Rectal smooth muscle tissue (tissue), 1 donor: ENCODE data around the gene ARHGAP22.

ENCODE experiments used
- H3K27ac ChIP-seq: one replicate; pipeline ENCODE4 v1.7.0; 2013; ENCODE audit warnings: low read depth, low read length, inconsistent platforms
- H3K27me3 ChIP-seq: one replicate; pipeline ENCODE4 v1.7.0; 2013; ENCODE audit warnings: low read length; ENCODE audit not compliant: control insufficient read depth, insufficient read depth
- H3K36me3 ChIP-seq: one replicate; pipeline ENCODE4 v1.7.0; 2013; ENCODE audit warnings: low read length; ENCODE audit not compliant: control insufficient read depth, insufficient read depth
- H3K4me1 ChIP-seq: one replicate; pipeline ENCODE4 v1.7.0; 2013; ENCODE audit warnings: low read length; ENCODE audit not compliant: control insufficient read depth, insufficient read depth
- H3K4me3 ChIP-seq: one replicate; pipeline ENCODE4 v1.7.0; 2013; ENCODE audit warnings: low read length
- H3K9ac ChIP-seq: one replicate; pipeline ENCODE4 v1.7.0; 2013; ENCODE audit warnings: low read length

The ARHGAP22 gene

GRCh38 chr10:48472501-48473069 lies 132.3 kb downstream of the ARHGAP22 start:
- Histone ChIP-seq H3K4me1 (no peaks in the 10 kb centered on the region), H3K27me3 (peaks cover 3% of the 10 kb centered on the region), H3K36me3 (no peaks in the 10 kb centered on the region), H3K27ac (no peak overlapping the region), H3K9ac (no peak overlapping the region), H3K4me3 (no peak overlapping the region)

DNA sequence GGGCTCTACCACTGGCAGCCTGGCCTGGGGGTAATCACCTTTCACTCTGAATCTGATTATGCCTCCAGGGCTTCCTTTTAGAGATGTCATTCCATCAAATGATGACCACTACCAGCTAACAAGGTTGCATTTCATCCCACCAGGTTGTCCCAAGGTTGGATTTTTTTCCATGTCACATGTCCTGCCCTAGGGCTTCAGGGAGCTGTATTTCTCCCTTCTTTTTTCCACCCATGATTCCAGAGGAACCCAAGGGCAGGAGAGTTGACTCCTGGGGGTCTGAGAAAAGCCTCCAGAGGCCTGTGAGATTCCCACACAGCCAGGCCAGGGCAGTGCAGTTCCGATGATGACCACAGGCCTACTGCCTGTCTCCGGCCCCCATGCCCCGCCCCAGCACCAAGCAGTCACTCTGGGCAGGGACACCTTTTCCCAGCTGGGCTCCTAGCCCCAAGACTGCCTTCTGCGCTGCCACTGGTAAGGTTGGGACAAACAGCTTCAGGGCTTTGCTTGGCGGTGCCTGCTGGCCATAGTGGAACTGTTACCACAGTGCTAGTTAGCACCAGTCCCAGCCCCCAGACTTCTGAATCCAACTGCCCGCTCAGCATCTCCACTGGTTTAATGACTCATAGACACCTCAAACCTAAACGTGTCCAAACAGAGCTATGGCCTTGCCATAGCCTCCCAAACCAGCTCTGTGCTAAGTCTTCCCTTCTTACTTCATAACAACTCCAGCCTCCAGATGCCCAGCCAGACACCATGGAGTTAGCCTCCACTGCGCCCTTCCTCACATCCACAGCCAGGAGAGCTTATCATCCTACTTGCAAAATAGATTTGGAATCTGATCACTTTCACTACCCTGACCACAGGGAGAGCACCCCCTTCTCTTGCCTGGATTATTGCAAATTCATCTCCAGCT lies 133.7 kb downstream of the ARHGAP22 start:
- Histone ChIP-seq H3K4me3 (no peak overlapping the region), H3K27ac (no peak overlapping the region), H3K36me3 (no peaks in the 10 kb centered on the region), H3K9ac (no peak overlapping the region), H3K4me1 (no peaks in the 10 kb centered on the region), H3K27me3 (peaks cover 3% of the 10 kb centered on the region)

DNA sequence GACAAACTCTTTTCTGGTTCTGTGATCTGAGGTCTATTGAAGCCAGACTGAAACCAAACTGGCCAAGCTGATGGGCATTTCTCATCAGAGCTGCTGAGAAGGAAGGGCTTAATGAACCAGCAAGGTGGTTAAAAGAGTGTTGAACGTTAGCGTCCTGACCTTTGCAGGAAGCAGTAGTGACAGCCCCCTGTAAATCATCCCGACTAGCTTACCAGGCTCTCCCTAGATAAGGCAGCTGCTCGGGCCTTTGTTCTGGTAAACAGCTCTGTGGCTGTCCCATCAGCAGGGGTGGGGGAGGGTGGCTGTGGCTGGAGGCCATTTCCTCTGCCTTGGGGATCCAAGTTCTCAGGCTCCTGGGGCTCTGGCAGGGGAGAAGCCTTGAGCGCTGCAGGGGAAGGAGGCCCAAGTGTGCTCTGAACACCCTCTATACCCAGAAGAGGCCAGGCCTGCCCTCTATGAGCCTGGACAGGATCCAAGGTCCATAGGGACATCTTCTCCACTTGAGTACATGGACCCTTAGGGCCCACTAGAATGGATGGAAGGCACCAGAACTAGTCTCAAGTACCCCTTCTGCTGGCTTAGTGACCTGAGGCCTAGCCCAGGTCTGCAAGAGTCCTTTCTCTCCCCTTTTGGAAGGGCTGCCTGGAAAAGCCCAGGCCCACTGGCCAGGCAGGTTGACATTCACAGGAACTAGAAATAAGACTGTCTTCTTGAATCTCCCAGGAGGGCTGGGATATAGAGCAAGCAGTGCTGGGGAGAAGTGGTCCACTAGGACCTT lies 134.6 kb downstream of the ARHGAP22 start:
- Histone ChIP-seq H3K27me3 (peaks cover 3% of the 10 kb centered on the region), H3K4me1 (peaks cover 3% of the 10 kb centered on the region), H3K9ac (no peak overlapping the region), H3K27ac (no peak overlapping the region), H3K36me3 (no peaks in the 10 kb centered on the region), H3K4me3 (no peak overlapping the region)

DNA sequence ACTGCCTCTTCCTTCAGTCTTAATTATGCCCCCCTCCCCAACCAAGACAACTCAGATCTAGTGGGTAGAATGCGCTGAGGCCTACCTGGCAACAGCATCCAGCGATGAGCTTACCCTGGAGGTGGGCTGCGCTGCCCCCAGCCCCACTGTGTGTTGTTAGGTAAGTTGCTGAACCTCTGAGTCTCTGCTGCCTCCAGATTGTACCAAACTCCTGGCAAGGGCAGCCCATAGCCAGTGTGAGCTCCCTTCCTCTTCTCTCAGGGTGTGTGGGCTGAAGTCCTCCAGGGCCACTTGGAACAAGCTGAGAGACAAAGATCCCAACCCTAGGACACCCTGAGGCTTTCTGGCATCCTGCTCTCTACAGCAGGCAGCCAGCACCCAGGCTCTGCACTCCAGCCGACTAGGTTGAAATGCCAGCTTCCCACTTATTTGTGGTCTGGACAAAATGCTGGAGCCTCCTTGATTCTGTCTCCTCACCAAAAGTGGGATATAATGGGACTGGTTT lies 135.3 kb downstream of the ARHGAP22 start:
- H3K27me3 ChIP-seq: peaks cover 3% of the 10 kb centered on the region

DNA sequence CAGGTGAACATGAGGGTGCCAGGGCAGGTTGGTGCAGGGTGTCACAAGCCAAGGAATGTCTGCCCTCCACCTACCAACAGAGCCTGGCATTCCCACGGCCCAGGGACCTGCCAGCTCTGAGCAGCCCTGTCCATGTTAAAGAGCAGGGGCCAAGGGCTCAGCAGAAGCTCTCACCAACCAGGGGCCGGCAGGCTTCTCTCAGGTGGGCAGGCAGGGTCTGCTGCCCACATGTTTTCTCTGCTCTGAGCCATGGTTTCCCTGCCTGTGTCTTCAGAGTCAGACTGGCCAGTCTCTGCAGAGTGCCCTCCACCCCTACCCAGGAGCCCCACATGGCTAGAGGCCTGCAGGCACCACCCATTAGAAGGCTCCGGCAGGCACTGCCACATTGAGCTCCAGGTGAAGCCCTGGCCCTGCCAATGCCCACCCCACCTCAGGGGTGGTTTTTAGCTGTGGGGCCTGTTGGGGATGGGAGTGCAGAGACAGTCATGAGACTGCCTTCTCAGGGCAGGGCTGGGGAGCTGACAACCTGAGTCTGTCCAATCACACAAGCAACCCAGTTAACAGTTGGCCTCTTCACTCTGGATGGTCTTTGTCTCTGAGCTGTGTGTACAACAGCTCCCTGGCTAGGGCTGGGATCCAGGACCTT lies 135.9 kb downstream of the ARHGAP22 start:
- H3K4me3 ChIP-seq: no peak overlapping the region
- H3K36me3 ChIP-seq: no peaks in the 10 kb centered on the region
- no peak overlapping the region for H3K9ac ChIP-seq
- peaks cover 3% of the 10 kb centered on the region for H3K4me1 ChIP-seq
- H3K27ac ChIP-seq: no peak overlapping the region
- peaks cover 3% of the 10 kb centered on the region for H3K27me3 ChIP-seq

More for the DNA sequence above, 135.3 kb downstream of the ARHGAP22 start:
- Histone ChIP-seq H3K4me1 (peaks cover 3% of the 10 kb centered on the region), H3K27ac (no peak overlapping the region), H3K36me3 (no peaks in the 10 kb centered on the region), H3K4me3 (no peak overlapping the region), H3K9ac (no peak overlapping the region)

DNA sequence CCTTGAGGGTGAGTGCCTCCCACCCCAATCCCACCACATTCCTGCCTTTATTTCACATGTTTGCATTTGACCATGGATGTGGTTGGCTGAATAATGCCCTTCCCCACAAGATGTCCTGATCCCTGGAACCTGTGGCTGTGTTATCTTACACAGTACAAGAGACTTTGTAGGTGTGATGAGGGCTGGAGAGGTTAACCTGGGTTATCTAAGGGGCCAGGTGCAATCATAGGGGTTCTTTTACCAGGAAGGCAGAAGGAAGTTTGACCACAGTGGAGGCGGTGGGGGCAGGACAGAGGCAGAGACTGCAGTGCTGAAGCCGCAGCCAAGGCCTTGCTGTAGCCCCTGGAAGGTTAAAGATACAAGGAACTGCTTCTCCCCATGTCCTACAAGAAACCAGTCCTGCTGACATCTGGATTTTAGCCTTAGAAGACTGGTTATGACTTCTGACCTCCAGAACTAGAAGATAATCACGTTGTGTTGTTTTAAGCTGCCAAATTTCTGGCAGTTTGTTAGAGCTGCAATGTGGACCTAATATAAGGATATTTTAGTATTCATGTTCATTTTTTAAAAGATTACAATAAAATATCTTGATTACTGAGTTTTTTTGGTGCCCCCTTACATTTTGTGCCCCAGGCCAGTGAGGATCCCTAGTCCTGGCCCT lies 136.6 kb downstream of the ARHGAP22 start:
- Histone ChIP-seq H3K27ac (no peak overlapping the region), H3K4me1 (peaks cover 7% of the 10 kb centered on the region), H3K36me3 (no peaks in the 10 kb centered on the region), H3K27me3 (peaks cover 3% of the 10 kb centered on the region), H3K4me3 (no peak overlapping the region), H3K9ac (no peak overlapping the region)

- Histone ChIP-seq H3K4me3 (no peak overlapping the region), H3K36me3 (no peaks in the 10 kb centered on the region), H3K27ac (no peak overlapping the region), H3K9ac (no peak overlapping the region), H3K27me3 (peaks cover 3% of the 10 kb centered on the region), H3K4me1 (peaks cover 7% of the 10 kb centered on the region)
Measured at GRCh38 chr10:48467669-48468068, 137.2 kb downstream of the ARHGAP22 start.

GRCh38 chr10:48466611-48467240 lies 138.1 kb downstream of the ARHGAP22 start:
- H3K4me3 ChIP-seq: no peak overlapping the region
- no peak overlapping the region for H3K27ac ChIP-seq
- H3K9ac ChIP-seq: no peak overlapping the region
- H3K4me1 ChIP-seq: peaks cover 7% of the 10 kb centered on the region
- no peaks in the 10 kb centered on the region for H3K36me3 ChIP-seq
- H3K27me3 ChIP-seq: peaks cover 3% of the 10 kb centered on the region

DNA sequence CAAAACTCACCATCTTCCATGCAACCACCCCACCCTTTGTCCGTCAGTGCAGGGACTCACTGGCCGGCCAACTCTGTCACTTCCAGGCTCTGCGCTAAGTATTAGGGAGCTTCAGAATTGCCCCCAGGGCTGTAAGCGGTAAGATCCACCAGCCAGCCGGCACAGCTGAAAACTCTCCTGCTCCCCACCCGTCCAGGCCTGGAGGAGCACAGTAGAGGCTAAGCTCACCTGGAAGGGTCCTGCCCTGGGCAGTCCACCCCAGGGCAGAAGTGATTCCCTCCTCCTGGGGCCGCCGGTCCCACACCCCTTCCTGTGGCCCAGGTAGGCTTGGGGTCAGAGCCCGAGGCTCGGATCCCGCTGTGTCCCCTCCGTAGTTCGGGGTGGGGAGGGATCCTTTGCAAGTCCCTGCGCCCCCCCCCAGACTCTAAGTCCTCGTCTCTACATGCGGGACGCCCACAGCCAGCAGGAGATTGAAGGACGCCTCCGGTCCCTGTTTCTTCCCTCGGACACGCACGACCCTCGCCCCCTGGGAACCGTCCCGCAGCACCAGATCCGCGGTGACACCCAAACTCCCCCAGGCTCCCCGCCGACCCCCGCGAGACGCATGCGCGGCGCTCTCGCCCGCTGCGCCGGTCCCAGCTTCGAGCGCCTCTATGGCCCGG lies 138.9 kb downstream of the ARHGAP22 start:
- Histone ChIP-seq H3K4me3 (no peak overlapping the region), H3K27ac (no peak overlapping the region), H3K4me1 (peaks cover 7% of the 10 kb centered on the region)

DNA sequence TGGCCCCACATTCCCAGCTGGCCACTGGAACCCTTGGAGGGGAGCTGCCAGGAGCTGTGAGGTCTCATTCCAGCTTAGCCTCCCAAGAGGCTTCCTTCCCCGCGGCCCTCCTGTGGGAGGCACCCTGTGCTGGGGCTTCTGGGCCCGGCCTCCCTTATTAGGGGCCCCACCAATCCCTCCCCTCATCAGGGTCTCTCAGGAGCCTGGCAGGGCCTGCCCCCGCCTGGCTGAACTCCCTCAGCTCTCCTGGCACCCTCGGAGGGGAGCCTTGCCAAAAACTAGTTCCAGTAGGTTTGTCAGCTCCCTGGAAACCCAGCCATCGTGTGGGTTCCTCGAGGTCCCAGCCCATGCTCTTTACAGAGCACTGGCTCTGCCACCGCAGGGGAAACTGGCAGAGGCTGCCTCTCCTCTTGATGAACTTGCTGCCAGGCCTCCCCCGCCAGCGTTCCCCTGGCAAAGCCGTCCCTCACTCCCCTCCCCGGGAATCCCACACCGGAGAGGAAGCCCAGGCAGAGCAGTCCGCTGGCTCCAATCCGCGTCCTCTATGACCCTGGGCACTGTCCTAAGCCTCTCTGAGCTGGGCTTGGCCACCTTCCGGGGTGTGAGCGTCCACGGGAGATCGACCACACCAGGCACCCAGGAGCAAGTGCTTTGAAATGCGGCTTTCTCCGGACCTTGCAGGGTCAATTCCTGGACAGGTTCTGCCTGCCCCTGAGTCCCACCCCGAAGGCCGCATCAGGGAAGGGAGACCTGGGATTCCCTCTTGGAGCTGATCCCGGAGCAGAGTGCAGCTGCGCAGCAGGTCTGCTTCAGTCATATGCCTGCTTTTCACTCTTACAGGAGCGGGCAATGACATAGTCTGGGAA lies 139.8 kb downstream of the ARHGAP22 start:
- Histone ChIP-seq H3K9ac (no peak overlapping the region), H3K27ac (no peak overlapping the region), H3K27me3 (peaks cover 3% of the 10 kb centered on the region), H3K4me3 (no peak overlapping the region), H3K4me1 (peaks cover 7% of the 10 kb centered on the region), H3K36me3 (no peaks in the 10 kb centered on the region)

More for the DNA sequence above, 138.9 kb downstream of the ARHGAP22 start:
- Histone ChIP-seq H3K9ac (no peak overlapping the region), H3K36me3 (no peaks in the 10 kb centered on the region), H3K27me3 (peaks cover 3% of the 10 kb centered on the region)
